GM12878 (cell line): Measurements from ENCODE around the gene CRACDL.

Experiments
- EZH2 ChIP-seq: IDR thresholded peaks from 2 replicates; pipeline ENCODE4 v1.6.1; 2012; ENCODE audit warnings: low read depth, mild to moderate bottlenecking, control low read depth, inconsistent platforms, low read length, borderline replicate concordance; ENCODE audit not compliant: control insufficient read depth
- RUNX3 ChIP-seq: IDR thresholded peaks from 2 replicates; pipeline ENCODE4 v1.6.1; 2012; ENCODE audit warnings: low read length, inconsistent platforms

DNA sequence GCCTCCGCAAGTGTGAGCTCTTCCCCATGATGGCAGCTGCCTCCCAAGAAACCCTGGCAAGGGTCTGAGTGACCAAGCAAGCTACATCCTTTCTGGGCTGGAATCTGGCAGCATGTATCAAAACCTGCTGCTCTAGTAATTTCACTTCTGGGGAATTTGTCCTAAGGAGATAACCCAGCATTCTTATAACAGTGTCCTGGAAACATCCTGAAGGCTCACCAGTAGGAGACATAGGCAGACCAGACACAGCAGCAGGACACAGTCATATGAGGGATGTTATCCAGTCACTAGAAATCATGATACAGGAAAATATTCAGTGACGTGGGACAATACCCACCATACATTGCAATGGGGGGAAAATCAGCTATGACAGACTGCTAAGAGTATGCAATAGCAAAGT, 64.5 kb downstream of the CRACDL start:
- TF ChIP-seq RUNX3, result no peak
- no peak for TF ChIP-seq EZH2
